ENCODE data around the gene MARK3.

Gene MARK3

DNA sequence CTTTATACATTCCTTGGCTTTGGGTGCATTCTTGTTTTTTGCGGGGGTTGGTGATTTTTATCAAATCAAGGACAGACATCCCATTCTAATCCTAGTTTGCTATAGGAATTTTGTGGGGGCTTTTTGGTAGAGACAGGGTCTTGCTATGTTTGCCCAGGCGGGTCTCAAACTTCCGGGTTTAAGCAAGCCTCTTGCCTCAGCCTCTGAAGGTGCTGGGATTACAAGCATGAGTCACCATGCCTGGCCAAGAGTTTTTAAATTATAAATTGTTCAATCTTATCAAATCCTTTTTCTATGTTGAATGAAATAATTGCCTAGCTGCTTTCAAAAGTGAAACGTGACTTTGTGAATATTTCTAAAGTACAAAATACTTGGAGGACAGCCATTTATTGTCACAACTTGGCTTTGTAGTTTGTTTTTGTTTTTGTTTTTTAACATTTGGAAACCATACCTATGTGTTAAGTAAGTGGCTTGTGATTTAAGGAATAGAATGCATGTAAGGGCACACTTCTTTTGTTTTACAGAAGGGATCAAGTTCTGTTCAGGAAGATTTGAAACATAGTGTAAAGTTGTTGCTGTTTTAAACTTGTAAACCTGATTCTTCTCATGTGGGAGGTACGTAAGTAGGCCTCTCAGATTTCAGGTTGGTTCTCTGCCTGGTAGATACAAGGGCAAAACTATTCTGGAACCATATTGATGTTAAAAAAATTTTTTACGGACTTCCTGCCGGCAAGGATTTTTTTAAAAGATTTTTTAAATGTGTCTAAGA lies 13.4 kb downstream of the MARK3 start:
- DNase-seq = no peak

DNA sequence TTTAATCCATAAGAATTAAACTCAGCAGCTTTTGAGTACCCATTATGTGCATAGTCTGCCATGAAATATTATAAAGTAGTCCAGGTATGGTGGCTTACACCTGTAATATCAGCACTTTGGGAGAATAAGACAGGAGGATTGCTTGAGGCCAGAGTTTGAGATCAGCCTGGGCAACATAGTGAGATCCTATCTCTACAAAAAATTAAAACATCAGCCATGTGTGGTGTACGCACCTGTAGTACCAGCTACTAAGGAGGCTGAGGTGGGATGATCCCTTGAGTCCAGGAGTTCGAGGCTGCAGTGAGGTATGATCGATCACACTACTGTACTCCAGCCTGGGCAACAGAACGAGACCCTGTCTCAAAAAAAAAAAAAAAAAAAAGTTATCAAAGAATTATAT lies 15.3 kb downstream of the MARK3 start:
- DNase-seq = no peak

DNA sequence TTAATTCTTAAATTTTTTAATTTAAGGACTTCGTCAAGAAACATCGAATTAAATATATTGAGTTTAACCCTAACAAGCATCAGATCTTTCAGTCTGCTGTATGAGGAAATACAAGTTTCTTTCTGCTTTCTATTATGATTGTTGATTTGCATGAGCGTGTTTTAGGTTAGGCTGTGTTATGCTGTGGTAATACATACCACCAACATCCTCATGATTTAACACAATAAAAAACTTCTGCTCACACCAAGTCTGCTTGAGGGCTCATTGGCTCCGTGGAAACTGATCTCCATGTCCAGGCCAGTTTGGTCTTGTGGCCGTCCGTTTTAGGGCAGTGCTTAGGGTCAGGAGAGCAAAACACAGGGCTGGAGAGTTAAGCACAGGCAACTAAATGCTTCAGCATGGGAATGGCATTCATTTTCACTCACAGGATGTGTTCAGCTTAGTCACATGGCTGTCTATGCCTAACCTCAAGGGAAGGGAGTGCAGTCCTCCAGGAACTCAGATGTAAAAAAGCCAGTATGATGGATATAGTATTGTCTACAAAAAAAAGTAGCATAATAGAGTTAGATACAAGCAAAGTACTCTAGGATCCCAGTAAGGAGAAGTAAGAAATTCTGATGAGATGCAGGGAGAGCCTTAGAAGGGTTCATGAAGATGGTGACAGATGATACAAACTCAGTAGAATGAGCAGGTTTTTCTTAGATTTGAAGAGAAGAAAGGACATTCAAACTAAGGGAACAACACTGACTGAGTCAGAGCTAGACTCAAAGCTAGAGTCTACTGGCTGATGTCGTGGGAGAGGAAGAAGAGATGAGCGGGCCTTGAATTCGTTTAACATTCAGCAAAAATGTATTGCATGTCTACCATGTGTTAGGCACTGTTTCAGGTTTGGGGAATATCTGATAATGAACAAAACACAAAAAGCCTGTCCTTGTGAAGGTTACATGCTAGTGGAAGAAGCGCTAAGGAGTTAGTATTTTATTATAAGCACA lies 16.3 kb downstream of the MARK3 start:
- no peak for DNase-seq

DNA sequence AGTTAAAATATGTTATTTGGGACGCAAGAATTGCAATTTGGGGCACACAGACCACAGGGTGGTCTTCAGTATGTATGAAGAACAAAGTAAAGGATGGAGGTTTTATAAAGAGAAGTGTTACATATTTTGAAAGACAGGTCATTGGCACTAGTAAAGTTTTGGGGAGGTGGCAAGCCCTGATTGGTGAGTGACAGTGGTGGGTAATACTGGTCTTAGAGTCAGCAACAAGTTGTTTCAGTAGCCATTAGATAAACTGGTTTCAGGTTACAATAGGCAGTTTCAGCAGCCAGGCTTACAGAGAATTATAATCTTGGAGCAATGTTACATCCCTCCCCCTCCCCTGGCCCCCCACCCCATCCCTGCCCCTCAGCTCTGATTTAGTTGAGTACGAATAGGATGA lies 17.5 kb downstream of the MARK3 start:
- no peak for DNase-seq

DNA sequence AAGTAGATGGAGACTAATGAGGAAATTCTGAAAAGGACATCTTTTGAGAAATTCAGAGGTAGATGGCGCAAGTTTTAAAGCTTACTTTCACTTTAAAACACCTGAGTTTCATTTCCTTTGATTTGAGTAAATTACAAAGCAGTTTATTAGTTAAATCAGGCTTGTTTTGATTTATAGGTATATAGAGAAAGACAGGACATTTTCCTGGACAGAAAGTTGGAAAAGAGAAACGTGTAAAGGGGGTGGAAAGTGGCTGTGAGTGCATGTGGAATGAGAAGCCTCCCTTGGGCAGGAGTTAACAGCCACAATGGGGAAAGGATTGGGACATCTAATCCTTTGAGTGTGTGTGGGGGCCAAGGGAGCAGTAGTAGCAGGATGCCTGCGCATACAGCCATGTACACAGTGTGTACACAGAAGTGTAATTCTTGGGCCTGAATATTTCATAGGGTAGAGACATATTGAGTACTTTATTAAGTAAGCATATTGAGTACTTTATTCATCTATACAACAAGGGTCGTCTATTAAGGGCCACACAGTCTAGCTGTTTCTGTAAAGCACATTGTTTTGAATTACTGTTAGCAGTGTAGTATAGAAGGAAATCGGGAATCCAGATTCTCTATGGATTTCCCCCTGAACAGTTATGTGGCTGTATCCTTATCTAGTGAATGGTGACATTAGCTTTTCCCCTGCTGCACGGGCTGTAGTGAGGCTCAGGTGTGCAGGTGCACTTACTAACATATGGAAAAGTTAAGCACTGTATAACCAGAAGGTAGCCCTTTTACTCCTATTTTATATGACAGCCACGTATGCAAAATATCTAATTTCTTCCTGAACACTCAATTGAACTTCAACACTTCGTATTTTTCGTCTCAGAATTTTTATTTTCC lies 19.1 kb downstream of the MARK3 start:
- no peak for DNase-seq

DNA sequence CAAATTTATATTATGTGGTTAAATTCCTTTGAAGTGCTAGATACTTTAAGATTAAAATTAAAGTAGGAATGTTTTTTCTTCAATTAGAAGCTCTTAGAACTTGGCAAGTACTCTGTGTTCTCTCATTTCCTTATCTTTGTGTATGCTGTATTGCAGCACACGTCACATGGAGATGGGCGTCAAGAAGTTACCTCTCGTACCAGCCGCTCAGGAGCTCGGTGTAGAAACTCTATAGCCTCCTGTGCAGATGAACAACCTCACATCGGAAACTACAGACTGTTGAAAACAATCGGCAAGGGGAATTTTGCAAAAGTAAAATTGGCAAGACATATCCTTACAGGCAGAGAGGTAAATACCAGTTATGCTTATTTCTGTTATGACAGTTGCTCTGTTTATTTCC lies 19.7 kb downstream of the MARK3 start:
- DNase-seq = no peak

DNA sequence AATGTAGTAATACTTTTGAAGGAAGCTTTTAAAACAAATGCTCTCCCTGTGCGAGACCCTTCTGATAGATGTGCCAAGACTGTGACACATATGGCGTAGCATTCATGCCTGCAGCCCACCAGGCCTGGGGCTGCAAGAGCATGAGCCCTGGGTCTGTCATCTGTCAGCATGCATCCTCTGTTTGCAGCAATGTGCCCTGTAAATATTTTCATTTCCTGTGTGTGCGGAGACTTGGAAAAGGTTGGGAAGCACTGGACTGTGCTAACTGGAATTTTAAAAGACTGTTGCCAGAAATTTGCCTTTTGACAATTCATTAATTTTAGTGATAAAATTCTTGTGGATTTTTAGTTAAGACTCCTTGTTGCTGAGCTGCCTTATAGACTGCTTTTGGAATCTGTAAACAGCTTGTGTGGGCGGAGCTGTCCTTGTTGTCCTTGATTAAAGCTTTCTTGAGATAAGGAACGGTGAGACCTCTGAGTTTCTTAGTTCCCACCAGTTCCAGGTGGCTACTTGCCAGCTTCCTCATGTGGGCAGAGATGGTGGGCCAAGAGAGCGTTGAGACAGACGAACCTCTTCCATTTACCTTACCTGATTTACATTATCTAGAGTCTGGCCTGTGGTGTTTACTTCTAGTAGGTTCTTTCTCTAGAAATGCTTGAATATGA lies 23.4 kb downstream of the MARK3 start:
- DNase-seq = no peak

DNA sequence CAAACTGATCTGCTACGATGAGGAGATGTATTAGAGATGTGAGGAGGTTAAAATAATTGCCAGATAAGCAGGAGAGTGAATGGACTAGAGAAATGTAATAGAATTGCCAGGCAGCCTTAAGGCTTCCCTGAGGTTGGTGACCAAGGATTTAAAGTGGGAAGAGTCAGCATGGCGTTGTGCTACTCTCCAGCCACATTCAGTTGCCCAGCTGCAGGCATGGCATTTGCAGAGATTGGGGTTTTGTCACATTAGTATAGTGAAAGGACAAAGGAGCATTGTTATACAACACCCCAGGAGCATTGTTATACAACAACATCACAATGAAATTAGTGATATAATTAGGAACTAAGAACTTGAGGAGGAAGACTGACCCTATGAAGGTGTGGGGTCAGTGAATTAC lies 31.7 kb downstream of the MARK3 start:
- DNase-seq = no peak

DNA sequence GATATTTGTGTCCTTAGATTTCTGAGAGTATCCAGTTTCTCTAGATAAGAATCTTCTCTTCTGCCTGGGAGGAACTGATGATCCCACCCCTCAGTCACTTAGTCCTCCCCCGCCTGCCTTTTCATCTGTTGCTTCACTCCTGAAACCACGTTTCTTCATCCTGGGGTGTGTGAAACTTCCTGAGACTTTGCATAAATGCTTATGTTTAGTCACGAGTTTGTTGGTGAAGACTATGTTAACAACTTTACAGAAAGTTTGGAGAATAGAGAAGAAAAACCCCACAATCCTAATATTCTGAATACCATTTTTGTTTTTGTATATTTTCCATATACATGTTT lies 33.2 kb downstream of the MARK3 start:
- DNase-seq = no peak

DNA sequence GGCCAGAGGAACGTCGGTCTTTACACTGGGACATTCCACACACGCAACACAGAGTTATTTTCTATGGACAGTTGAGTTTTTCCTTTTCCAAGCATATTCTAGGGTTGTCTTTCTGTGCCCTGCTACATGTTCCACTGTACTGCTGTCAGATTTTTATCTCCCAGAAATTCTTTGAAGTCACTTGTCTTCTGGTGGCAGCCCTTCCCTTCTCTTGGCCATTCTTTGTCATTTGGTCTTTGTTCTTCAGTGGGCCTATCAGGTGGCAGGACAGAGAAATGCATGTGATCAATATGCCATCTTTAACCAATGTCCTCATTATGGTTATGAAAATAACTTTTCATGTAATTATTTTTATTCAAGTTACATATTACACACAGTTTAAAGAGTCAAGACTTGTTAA lies 36.3 kb downstream of the MARK3 start:
- no peak for DNase-seq

DNA sequence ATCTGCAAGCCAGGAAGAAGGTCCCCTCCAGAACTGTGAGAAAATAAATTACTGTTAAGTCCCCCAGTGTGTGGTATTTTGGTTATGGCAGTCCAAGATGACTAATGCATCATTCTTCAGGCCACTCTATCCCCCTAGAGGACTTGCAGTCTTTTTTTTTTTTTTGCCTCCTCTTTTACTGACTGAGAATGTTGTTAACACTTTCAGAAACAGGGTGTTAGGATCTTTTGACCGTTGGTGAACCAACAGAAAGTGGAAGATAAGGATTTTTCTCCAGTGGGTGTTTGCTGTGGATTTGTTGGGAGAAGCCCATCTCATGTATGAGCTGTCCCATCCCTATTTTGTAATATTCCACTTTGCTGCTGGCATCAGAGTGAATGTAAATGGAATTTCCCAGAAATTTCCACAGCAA lies 37.8 kb downstream of the MARK3 start:
- DNase-seq = no peak

DNA sequence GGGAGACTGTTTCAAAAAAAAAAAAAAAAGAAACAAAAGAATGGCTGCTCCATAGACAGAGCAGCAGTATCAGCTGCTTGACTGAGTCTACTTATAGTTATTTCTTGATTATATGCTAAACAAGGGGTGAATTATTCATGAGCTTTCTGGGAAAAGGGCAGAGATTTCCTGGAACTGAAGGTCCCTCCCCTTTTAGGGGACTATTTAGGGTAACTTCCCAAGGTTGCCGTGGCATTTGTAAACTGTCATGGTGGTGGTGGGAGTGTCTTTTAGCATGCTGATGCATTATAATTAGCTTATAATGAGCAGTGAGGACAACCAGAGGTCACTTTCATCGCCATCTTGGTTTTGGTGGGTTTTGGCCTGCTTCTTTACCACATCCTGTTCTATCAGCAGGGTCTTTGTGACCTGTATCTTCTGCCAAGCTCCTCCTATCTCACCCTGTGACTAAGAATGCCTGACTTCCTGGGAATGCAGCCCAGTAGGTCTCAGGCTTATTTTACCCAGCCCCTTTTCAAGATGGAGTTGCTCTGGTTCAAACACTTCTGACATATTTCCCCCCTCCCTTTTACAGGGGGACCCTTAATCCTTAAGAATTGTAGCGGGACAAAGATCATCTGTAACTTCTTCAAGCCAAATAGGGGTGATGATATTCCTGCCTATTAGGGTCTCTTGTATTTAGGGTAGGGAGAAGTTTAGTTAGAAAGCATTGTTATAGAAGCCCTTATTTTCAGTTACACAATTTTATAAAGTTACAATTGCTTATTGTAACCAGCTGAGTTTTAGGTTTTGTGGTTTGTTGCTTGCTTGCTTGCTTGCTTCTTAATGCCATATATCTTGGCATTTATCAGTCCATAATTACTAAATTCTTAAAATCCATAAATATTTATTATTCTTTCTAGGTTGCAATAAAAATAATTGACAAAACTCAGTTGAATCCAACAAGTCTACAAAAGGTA lies 42.5 kb downstream of the MARK3 start:
- no peak for DNase-seq

DNA sequence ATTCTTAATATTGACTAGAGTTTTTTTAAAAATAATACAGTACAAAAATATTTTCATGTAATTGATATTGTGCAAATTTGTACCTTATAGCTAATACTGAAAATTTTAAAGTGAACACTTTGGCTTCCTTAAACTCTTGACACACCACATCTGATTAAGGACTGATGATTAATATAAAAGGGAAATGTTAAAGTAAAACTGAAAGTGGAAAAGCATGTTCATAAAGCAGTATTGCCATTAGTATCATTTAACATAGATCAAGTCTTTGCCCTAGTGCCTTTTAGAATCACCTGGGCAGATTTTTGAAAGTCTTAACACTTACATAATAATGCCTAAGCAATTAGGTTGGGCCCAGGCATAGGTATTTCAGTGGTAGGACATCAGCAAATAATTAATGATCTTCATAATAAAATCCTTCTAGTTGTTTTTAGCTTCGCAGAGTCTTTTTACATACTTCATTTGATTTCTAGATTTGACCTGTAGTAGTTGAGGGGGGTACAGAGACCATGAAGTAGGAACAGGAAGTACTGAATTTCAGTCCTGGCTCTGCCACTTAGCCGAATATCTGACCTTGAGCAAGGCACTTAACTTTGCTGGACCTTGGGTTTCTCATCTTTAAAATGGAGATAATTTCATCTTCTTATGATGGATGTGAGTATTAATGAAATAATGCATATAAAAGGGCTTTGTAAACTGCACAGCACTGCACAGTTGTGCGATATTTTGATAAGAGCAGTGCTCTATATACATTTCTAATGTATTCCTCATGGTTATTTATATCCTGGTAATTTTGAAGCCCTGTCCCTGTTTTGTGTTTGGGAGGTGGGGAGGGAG lies 43.7 kb downstream of the MARK3 start:
- DNase-seq = no peak

DNA sequence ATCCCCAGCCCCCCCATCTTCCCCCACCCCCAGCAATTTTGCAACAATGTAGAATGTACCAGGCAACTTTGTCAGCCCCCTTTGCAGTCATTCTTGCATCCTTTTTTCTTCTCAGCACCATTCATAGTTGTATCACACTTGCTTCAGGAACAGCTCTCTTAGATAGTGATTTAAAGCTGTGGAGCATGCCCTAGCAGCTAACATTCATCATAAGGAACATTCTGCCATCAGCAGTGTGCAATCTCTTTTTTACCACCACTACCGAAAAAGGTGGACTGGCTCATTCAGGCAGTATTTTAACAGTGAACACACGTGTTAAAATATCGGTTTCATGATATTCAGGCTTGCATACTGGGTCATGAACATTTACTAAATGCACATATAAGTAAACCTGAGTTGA lies 45.1 kb downstream of the MARK3 start:
- no peak for DNase-seq

DNA sequence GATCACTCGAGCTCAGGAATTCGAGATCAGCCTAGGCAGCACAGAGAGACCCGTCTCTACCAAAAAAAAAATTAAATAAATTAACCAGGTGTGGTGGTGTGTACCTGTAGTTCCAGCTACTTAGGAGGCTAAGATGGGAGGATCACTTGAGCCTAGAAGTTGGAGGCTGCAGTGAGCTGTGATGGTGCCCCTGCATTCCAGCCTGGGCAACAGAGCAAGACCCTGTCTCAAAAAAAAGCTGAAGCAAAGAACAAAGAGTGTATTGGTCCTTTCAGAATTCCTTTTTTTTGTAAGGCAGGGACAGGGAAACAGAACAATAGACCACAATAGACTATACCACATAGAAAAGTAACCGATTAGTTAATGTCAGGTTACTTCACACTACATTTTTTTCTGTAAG lies 47.4 kb downstream of the MARK3 start:
- DNase-seq = no peak

DNA sequence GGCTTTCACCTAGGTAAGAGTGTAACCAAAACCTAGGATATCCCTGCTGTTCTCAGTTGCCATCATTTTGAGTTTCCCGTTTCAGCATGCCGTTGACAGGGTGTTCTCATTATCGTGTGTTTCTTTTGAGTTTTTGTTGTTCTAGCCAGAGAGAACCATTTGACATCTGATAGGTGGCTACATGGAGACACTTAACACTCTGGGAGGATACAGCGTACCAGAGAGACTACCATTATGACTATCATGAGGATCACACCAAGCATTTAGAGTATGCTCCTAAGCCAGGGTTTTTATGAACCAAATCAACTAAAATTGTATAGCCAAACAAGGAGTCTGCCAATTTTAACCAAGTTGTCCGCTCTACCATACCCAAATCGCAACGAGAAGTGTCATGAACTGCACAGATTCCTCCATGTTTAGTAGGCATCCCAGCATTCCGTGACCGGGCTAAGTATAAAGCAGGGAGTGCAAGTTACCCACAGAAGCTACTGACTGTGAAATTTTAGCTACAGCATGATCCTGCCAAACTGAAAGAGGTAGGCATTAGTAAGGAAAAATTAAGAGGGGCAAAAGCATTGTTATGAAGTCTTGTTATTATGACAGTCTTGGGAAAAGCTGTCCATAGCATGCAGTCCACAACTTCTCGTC lies 48.8 kb downstream of the MARK3 start:
- no peak for DNase-seq

DNA sequence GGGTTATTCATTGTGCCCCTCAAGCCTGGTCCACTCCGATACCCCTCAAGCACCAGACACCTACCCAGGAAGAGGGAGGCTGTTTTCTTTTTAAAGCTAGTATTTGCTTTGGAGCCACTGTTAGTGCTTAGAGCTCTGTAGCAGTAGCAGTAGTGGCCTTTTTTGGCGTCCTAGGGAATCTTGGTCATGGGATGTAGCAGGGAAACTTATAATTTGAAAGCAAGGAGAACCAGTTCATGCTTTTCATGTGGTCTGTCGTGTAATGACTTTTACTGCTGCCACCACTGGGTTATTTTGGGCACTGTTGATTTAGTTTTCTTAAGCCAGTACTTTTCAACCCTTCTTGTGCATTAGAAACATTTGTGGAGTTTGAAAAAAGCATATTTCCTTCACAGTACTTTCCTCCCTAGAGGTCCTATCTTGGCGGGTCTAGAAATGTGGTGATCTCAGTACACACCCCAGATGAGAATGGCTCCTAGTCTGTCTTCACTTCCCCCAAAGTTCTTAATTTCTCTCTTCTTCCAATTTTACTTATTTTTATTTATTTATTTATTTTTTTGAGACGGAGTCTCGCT lies 49.7 kb downstream of the MARK3 start:
- no peak for DNase-seq

DNA sequence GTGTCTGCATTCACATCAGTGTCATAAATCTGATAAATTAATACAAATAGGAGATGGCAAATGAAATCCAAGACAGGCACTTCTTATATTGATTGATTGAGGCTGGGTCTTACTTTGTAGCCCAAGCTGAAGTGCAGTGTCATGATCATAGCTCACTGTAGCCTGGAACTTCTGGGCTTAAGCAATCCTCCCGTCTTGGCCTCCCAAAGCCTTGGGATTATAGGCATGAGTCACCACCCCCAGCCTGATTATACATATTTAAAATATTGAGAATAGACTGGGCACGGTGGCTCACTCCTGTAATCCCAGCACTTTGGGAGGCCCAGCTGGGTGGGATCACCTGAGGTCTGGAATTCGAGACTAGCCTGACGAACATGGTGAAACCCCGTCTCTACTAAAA lies 51.3 kb downstream of the MARK3 start:
- DNase-seq = no peak

DNA sequence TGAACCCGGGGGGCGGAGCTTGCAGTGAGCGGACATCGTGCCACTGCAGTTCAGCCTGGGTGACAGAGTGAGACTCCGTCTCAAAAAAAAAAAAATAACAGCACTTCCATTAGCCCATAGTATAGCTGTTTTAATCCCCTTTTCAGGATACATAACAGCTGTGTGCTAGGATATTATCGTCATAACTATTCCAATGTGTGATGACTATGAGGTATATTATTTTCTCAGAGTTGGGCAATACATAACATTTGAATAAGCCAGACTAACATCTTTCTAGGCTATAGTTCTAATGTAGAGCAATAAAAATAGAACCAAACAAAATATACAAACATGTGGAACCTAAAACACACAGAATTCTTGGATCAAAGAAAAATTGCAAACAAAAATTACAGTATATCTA lies 57.1 kb downstream of the MARK3 start:
- DNase-seq = no peak

DNA sequence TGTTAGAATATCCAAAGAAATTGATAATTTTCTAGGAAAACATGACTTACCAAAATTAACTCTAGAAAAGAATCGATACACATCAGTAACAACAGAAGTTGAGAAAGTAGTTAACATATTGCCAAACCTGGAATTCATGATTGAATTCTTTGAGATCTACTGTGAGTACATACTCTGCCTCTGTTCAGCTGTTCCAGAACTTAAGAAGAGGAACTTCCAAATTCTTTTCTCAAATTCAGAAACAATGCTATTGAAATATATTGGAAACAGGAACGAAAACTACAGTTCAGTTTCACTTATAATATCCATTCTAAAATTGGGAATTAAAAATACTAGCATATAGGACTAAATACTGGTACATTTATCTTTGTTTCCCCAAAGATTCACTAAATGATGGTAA lies 57.9 kb downstream of the MARK3 start:
- DNase-seq = no peak

All from activated CD4-positive, CD25-positive, alpha-beta regulatory T cell (primary cell).